HG02885 (cell line): ENCODE results near the gene RSPH3.
"Not testable (repeated sequence)": the region's sequence is repeated elsewhere in the genome, so short reads cannot be mapped to it uniquely, and the experiment has no call there.

Experiments used
- ATAC-seq: cut with Tn5 transposase; IDR thresholded peaks from one replicate; pipeline ENCODE4 v1.9.1; 2021; ENCODE audit warnings: mild to moderate bottlenecking; ENCODE audit not compliant: unreplicated experiment, poor library complexity

Gene RSPH3

DNA sequence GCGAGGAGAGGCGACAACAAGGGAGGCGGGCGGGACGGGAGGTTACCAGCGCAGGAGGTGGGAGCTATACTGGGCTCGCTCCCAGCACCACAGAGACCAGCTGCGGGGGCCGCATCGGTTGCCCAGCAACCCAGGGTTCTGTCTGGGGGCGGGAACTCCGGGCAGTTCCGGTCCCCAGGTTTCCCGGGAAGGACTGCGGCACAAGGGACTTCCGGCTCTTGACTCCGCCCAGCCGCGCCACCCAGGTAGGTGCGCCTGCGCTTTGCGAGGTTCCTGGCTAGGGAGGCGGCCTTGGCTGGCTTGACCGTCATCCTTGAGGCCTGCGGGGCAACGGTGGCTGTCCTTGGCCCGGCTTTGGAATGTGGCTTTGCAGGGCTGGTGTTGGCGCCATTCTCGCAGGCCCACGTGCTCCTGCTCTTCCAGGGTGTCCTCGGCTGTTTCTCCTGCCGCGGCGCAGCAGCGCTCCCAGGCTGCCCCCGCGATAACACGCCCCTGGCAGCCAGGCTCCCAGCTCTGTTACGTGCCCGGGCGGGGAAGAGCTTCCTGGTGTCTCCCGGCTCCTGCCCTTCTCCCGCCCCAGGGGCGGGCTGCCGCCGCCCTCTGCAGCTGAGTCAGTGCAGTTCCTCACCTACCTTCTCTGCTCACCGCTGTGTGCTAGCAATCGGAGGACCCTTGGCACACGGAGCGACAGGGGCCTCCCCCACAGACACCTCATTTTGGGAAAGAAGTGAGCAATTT lies at the start of gene RSPH3:
Gene RSPH3 (minus strand): TSS at position 537 of the 738 bp plus-strand sequence. CDS start 652 bp downstream, outside the sequence.
- ATAC-seq, result peak; percentile 93

GRCh38 chr6:159047891-159048685 lies 48.1 kb upstream of the RSPH3 start:
- no peak for ATAC-seq

DNA sequence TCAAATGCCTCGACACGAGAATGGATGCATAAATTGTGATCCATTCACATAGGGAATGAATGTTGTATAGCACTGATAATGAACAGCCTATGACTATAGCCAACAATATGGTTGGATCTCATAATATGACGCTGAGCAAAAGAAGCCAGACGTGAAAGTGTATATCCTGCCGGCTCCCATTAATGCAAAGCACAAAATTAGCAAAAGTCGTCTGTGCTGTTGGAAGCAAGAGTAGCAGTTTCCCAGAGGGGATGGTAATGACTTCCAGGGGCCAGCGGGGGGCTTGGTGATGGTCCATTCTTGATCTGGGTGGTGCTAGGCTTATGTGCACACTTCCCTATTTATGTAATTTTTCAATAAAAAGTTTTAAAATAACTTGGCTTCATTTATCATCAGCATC lies 45.8 kb upstream of the RSPH3 start:
- ATAC-seq, result no peak

DNA sequence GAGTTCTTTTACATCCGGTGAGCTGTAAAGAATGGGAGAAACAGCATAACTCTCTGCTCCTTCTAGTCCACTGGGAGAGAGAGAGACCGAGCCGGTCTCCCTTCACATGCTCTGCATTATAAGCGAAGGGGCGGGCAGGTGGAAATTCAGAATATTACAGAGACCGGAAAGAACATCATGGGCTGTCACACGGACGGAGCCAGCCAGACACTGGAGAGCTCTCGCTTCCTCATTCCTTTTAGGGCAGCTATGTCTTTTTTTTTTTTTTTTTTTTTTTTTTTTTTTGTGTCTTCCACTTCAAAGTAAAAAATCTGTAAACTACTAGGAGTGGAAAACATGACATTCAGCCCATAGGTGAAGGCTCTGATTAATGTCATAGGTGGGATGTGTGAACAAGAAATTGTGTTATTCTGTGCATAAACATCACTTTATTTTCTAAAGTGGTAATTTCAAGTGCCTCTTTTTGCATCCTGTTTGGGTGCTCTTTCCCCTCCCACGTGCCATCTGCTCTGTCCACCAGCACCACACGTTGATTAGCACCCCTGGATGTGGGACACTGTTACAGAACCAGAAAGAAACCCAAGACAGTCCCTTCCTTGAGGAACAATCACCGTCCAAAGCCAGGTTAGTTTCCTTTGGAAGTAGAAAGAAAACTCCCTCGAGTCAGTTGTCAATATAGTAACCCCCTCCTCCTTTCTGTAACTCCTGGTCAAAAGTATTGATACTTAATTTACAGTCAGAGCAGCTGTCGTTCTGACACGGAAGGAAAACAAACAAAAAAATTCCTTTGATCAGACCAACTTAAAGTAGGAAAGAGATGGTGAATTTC lies 45.1 kb upstream of the RSPH3 start, which contains the start of gene TAGAP:
Gene TAGAP (minus strand): TSS at position 93 of the 829 bp plus-strand sequence. CDS start 845 bp downstream, outside the sequence.
- peak; percentile 92 for ATAC-seq

DNA sequence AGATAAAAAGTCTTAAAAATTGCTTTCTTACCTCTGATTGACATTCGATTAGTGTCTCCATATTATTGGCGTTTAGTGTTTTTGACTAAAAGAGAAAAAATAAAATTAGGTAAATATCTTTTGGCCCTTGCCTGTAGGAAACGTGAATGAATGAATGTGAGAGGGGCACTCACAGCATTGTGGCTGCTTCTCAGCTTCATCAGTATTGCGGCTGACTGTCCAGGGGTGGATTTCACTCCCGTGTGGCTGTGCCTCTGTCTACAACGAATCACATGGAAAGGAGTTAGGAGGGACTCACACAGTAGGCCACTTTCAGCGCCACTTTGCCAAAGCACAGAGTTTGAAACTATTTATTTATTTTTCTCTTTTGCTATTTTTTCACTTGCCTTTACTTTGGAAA lies 43.9 kb upstream of the RSPH3 start:
- no peak for ATAC-seq

DNA sequence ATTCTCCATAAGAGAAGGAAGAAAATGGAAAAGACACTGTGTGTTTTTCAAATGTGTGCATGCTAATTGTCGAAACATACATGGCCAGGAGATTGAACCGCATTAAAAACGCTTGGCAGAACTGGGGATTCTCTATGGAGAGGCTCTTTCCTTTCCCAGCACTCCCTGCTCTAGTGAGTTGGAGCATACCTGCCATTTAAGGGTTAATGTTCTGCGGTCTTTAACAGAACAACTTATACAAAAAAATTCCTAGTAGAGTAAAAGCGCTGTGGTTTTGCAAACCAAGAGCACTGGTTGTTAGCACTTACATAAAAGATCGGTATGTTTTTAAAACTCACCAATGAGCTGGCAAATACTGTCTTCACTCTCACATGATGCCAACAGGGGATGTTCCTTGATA lies 43.2 kb upstream of the RSPH3 start:
- no peak for ATAC-seq

- ATAC-seq, result no peak
These were observed 42.8 kb upstream of the RSPH3 start for GRCh38 chr6:159042826-159043181.

- ATAC-seq, result peak; percentile 28
These were observed 42.2 kb upstream of the RSPH3 start for GRCh38 chr6:159042003-159042825.

DNA sequence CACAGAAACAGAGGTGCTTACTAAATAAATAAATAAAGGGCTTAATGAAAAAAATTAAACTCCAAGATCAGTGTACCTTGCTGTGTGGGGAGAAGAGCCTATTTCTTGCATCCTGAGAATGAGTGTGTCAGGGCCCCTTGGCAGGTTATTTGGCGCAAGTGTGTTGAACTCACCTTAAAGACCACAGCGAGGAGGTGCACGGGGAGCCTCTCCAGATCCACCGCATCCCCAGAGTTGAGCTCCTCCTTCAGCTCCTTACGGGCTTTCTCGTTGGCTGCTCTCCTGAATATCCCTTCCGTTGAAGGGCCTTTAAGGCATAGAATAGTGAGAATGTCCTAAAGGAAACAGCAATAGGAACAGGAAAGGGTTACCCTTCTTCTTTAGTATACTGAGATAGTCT lies 41.2 kb upstream of the RSPH3 start:
- no peak for ATAC-seq

GRCh38 chr6:159039885-159040258 lies 39.9 kb upstream of the RSPH3 start:
- ATAC-seq, result no peak

DNA sequence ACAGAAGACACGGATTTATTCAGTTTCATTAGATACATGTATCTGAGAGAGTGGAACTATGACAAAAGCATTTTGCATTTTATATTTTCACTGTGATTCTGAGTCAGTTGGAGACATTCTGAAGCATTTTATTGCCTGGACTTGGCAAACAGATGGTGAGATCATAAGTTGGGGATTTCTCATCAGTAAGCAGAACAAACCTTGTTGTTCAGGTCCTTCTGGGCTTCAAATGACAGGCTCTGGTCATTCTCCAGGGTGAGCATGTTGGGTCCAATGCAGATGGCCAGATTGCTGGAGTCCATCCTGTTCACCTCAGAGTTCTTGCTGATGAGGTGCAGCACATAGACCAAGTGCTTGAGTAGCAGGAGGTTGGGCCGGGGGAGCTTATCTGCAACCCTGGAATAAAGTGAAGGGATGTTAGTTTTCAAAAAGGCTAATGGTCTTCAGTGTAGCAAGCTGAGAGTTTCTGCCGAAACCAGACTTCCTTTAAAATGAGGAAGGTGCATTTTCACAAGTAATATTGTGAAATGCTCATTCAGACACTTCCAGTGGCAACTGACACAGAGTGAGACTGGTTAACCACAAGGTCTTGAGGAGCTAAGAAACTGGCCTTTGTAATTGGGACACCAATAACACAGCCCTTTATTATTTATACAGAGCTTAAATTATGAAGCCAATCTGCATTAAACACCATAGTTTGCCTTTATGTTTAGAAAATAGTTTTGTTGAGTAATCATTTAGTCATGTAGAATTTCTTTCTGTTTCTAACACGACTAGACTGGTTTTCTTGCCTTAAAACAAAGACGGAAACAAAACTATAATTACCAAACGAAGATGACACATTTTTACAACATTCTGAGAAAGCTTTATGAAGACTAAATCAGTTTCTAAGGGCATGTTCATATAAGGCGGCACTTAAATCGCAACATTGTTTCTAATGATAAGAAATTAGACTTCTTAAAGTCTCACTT lies 39.2 kb upstream of the RSPH3 start:
- peak; percentile 88 for ATAC-seq

GRCh38 chr6:159038318-159038717 lies 38.3 kb upstream of the RSPH3 start:
- ATAC-seq, result not testable (repeated sequence)

GRCh38 chr6:159037756-159038290 lies 37.8 kb upstream of the RSPH3 start:
- no peak for ATAC-seq

DNA sequence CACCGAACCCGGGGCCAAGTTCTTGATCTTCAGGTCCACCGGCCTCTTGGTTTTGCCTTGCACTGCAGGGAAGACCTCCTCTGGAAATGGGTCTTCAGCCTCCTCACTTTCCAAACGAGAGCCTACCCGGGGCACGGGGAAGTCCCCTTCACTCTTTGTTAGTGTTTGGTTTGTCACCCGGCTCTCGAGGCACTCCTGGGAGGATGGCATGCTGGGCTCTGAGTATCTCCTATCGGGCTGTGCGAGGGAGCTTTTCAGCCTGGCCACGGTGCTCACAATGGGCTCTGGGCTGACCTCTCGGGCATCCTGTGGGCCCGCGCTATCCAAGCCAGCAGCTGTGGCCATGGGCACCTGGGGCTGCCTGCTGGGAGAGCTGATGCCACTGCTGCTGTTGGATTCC lies 36.7 kb upstream of the RSPH3 start:
- ATAC-seq, result no peak

DNA sequence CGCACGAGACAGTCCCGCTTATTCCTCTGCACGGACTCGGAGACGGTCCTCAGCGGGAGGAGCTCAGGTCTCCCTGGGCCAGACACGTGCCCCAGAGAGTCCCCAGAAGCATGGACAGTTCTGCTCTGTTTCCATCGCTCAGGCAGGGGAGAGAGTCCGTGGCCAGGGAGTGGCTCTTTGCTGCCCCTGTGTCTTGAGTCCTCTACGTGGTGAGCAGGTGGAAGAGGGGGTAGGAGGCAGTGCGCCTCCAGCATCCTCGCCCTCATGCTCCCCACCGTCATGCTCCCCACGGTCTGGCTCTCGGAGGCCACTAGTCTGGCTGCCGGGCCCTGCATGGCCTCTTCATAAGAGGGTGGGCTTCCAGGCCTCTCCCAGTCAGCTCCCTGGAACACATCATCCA lies 35.9 kb upstream of the RSPH3 start:
- ATAC-seq, result no peak

- ATAC-seq, result no peak
These were observed 33.4 kb upstream of the RSPH3 start for GRCh38 chr6:159033160-159034049.

- ATAC-seq, result no peak
These were observed 31.8 kb upstream of the RSPH3 start for GRCh38 chr6:159031846-159032245.

GRCh38 chr6:159030168-159030567 lies 30.2 kb upstream of the RSPH3 start:
- ATAC-seq, result no peak
